Heart left ventricle (tissue), 13 donors: ENCODE results near the gene XRCC5.

ENCODE experiments used
- CTCF ChIP-seq, 12 donors: fragments of 200-600 bp; sonication (generic) in 4 of 12; IDR thresholded peaks; one replicate each; pipeline versions ENCODE4 v1.5.0 to v1.8.0; 2018 to 2022; ENCODE audit warnings: antibody characterized with exemption in 12 of 12, mild to moderate bottlenecking in 5 of 12
- POLR2A ChIP-seq, 2 donors: fragments of 450-650 bp; IDR thresholded peaks; one replicate each; pipeline ENCODE4 v1.6.1; 2017; ENCODE audit warnings: antibody characterized with exemption in 2 of 2, mild to moderate bottlenecking in 2 of 2, moderate library complexity in 2 of 2
- donor health status: ischemic (EF 13 %, LVEDD 7.1; RV severe dilation, severe dysfunction).
- donor health status: DM: no; HTN: yes; CAD: no.
- donor health status: DM: no; HTN: no; CAD: no.
- donor health status: ischemic (EF 25% LVEDD 6.9; RV normal size, moderate dysfunction).
- donor health status: ischemic (EF 25% LVEDD 5.7; RV mildly dilated, moderate dysfunction).
- donor health status: ischemic (EF 35%, LVEDD 5.7; RV mildly dilated, moderate dysfunction).
- donor health status: nonischemic (EF 11% LVEDD 7.7; RV severe dilation, severe dysfunction).
- donor health status: DM: yes; HTN: yes; CAD: no.
- donor health status: PGD.
- donor health status: ischemic (EF 29% LVEDD 5.4; RV normal size, mild dysfunction).
- donor health status: nonischemic (EF 23%, LVEDD 6.1; RV moderate dilation, normal function).

GRCh38 chr2:216179015-216179414, 69.9 kb downstream of the XRCC5 start:
- no peak for TF ChIP-seq CTCF (IDR thresholded peaks at IDR 0.05)
- TF ChIP-seq POLR2A (IDR thresholded peaks at IDR 0.05): no peak
